GM18526 (cell line): ENCODE results near the gene CCDC28B.

Experiments used
- POLR2A ChIP-seq: IDR thresholded peaks from 3 replicates; pipeline ENCODE4 v1.6.1; 2011; ENCODE audit not compliant: insufficient read length; ENCODE audit errors: extremely low read depth

Gene CCDC28B

DNA sequence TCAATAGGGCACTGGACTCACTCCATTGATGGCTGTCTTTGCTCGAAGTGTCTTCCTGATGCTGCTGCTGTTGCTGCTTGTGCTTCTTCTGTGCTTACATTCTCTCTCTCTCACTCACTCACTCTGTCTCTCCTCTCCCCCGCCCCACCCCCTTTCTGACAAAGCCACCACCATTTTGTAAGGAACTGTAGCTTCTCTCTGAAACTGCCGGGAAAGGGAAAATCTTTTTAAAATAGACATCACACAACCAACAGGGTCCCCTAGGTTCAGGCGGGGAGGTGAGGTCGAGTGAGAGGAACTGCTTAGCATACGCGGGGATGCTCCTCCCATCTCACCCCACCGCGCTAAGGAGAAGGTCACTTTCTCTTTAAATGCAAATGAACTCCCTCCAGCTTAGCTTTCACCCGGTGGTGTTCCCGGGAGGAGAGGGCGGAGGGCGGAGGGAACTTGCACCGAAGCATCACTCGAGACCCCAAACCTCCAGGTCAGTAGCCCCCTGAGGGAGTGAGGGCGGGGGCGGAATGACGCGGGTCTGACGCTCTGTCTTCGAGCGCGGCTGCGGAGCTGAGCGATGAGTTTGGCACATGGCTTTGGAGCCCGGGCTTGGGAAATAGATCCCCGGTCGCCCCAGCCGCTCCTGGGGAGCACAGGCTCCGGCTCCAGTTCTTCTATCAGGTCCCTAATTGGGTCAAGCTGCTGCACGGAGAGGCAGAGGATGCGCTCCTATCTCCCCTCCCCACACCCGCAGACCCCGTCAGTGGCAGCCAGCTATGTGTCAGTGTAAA lies at the start of gene CCDC28B:
Gene CCDC28B (plus strand): TSS at position 370 of the 785 bp plus-strand sequence. CDS start 1,341 bp downstream, outside the sequence.
- peak; percentile 41 for TF ChIP-seq POLR2A

DNA sequence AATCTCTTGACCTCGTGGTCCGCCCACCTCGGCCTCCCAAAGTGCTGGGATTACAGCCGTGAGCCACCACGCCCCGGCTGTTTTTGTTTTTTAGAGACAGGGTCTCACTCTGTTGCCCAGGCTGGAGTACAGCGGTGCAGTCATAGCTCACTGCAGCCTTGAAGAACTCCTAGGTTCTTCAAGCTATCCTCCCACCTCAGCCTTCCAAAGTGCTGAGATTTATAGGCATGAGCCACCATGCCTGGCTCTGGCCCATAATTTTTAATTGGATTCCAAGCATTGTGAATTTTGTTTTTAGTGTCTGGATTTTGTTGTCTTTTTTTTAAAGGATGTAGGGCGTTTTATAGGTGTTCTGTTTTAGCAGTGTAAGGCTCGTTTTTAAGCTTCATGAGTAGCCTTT lies 49.5 kb upstream of the CCDC28B start:
- TF ChIP-seq POLR2A = no peak

GRCh38 chr1:32151319-32151787 lies 49.0 kb upstream of the CCDC28B start:
- no peak for TF ChIP-seq POLR2A

GRCh38 chr1:32159189-32159588 lies 41.2 kb upstream of the CCDC28B start:
- TF ChIP-seq POLR2A = no peak

- no peak for TF ChIP-seq POLR2A
Measured at GRCh38 chr1:32163405-32163804, 37.0 kb upstream of the CCDC28B start.

GRCh38 chr1:32170991-32171390 lies 29.4 kb upstream of the CCDC28B start:
- TF ChIP-seq POLR2A = no peak

DNA sequence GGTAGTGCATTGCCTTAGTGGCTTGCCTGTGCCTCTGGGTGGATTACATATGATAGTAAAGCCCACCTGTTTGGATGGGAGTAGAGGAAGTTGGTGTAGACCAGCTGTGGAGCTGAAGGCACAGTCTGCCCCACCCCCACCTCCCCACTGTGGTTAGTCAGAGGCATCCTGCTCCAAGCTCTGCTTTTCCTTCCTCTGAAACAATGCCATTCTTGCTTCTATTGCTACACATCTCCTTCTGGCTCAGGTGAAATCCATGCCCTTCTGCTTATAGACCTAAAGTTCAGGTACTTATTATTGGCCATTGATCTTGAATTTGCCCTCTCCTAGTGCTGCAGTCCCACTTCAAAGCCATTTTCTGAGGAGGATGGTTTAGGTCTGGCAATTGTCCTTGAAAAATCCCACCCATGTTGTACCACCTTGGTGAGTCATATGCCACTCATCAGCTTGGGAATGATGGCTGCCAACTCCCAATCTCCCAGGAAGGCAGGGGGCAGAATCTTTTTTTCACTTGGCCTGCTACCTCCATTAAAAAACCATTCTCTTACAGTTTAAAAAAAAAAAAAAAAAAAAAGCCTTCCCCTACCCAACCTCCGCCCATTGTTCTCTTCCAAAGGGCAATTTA lies 27.7 kb upstream of the CCDC28B start:
- no peak for TF ChIP-seq POLR2A

DNA sequence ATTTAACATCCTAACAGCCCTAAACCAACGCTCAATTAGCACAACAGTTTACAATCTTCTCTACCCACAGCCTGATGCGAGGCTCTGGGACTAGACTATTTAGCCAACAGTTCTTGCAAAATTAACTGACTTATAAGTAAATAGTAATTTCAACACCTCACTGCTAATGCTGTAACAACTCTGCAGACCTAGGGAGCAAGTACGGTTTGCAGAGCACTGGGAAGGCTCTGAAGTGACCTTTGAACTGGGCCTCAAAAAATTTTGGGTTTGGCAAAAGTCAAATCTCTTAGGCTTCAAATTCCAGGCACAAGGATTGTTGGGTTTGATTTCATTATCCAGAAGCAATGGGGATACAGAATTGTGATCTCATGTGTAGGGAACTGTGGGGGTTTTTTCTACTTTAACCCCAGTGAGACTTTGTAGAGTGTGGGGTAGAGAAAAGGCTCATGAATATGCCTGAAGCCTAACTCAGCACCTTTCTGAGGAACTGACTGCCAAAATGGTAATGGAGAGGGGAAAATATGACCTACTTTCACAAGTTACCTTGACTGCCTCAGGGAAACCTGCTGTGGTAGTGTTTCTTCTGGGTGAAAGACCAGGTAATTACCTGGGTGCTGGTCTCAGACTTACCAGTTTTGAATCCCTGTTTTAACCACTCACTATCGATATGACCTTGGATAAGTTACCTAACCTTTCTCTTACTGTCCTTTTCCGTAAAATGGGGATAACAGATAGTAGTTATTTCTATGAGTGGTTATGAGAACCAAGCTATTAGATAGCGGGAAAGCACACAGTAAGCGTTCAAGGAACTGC lies 21.8 kb upstream of the CCDC28B start:
- TF ChIP-seq POLR2A = no peak

DNA sequence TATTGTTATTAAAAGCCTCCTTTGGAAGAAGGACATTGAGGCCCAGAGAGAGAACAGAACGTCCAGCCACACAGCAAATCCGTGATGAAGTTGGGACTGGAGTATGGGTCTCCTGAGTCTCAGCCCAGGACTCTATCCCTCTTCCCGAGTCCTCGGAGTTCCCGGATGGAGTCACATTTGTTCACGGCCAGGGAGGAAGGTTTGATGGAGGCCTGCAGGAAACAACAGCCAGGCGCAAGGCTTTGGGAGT lies 21.3 kb upstream of the CCDC28B start:
- no peak for TF ChIP-seq POLR2A

DNA sequence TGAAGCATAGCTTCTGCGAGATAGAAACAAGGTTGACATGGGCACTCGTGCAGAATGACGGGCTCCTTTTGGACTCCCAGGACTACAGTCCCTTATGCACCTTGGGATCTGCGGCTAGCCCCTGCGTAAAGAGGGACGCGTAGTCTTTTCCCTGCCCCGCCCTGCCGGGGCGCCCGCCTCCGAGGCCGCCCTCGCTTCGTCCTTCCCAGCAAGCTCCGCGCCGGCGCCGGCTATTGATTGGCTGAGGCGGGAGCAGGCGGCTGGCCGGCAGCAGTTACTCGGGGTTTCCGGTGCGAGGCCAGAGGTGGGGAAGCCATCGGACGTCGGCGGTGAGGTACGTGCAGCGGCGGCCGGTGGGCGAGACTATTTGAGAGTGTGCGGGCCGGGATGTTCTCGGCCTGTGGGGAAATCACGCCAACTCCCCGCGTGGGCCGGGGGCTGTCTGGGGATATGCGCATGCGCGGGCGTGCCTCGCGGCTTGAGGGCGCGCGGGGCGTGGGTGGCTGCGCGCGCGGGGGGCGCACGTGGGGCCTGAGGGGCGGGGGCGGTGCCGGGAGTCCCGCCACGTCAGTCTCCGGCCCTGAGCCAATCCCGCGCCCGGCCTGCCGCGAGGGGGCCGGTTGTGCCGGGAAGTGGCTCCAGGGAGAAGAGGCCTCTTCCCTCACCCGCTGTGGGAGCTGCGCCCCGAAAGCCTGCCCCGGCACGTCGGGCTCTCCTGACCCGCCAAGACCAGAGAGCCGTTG lies 20.8 kb upstream of the CCDC28B start, which contains the start of gene TXLNA:
Gene TXLNA (plus strand): TSS at position 233 of the 743 bp plus-strand sequence. CDS start 671 bp downstream, outside the sequence.
- TF ChIP-seq POLR2A = peak; percentile 85

DNA sequence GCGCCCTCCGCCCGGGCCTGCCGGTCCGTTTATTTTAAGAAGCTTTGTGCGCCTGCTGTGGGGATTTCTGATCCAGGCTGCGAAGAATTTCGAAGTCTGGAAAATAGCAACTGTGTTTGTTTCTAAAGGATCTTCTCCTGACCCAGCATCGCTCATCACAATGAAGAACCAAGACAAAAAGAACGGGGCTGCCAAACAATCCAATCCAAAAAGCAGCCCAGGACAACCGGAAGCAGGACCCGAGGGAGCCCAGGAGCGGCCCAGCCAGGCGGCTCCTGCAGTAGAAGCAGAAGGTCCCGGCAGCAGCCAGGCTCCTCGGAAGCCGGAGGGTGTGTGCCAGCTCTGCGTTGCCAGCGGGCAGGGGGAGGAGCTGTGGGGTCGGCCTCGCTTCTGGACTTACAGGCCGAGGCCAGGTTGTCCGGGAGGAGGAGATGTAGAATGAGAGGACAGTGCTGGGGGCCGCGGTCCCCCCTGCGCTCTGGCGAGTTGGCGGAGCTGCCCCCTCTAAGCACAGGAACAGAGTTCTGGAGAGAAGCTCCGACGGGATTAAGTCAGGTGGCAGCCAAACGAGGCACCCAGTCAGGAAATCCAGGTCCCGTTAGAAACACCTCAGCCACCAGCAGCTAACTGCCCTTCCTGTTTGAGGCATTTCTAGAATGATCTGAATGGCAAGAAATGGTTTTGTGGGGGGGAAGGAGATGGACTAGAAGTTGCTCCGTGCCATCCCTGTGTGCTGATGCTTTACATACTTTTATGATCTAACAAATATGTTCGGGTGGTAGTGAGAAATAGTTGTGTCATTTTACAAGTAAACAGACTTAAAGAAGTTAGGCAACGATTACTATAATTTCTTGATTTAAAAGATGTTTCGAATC lies 20.0 kb upstream of the CCDC28B start:
- TF ChIP-seq POLR2A = no peak

DNA sequence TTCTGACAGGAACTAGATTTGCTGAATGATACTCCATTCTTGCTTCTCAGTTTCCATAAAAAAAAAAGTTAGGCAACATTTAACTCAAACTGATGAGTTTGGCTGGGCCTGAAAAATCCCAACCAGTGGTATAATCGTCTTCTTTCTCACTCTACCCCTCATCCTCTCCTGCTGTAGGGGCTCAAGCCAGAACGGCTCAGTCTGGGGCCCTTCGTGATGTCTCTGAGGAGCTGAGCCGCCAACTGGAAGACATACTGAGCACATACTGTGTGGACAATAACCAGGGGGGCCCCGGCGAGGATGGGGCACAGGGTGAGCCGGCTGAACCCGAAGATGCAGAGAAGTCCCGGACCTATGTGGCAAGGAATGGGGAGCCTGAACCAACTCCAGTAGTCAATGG lies 19.3 kb upstream of the CCDC28B start:
- no peak for TF ChIP-seq POLR2A

DNA sequence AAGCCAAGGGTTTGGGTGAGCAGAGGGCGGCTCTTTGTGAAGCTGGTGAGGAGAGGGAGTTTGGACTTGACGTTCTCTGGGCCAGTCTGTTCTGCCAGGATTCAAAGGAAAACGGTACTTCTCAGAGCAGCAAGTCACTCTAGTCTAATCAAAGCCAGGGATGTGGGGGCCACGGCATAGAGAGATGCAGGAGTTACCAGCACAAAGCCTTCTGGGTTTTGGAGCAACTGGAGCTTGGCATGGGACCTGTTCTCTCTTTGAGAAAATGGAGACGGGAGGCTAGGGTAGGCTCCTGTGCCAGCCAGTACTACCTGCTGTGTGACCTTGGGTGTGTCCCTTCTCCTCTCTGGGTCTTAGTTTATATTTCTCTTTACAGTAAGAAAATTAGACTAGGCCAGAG lies 18.8 kb upstream of the CCDC28B start:
- no peak for TF ChIP-seq POLR2A

- TF ChIP-seq POLR2A = no peak
Measured at GRCh38 chr1:32182060-32182459, 18.3 kb upstream of the CCDC28B start.

DNA sequence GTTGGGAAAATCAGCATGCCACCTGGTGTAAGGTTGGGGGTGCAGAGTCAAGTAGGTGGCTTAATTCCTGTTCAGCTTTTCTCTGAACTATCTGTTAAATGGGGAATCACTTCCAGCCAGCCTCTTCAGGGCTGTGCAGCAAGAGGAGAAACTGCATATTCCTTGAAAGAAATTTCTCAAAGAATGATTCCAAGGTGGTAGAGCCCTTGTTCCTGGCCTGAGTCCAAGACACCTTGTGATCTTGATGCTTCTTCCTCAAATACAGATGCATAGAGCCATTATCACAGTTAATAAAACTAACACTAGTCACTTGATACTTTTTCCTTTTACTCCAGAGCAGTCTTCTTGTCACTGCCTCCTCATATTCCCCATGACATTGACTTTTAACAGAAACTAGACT lies 15.7 kb upstream of the CCDC28B start:
- no peak for TF ChIP-seq POLR2A

DNA sequence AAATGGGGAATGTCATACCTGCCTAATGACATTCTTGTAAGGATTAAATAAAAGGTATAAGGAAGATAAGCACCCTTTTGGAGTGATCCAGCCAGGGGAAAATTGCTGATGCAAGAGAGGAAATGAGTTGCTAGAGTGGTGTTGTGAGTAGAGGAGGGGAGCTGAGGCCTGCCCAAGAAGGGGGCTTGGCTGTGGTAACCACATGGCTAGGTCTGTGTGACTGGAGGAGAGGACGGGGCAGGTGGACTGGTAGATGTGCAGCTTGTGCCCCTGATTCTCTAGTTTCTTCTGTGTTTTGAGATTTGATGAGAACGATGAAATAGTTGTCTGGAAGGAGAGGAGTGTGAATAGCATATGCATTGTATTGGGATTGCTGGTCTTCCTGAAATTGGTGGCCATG lies 14.3 kb upstream of the CCDC28B start:
- TF ChIP-seq POLR2A = no peak
